Measurements from ENCODE around the gene TNNI3. TPM values are rescaled to one million over a fixed set of nuclear protein-coding genes. Genes with fewer than 3 reads are reported as not detected.

TNNI3 gene
- total and polyA plus RNA-seq, 9 of the 15 experiments (the other 6 are each of a cell fraction or from before 2014, with no cell fraction given), result 4.7 to 158 (median 42.0) TPM

DNA sequence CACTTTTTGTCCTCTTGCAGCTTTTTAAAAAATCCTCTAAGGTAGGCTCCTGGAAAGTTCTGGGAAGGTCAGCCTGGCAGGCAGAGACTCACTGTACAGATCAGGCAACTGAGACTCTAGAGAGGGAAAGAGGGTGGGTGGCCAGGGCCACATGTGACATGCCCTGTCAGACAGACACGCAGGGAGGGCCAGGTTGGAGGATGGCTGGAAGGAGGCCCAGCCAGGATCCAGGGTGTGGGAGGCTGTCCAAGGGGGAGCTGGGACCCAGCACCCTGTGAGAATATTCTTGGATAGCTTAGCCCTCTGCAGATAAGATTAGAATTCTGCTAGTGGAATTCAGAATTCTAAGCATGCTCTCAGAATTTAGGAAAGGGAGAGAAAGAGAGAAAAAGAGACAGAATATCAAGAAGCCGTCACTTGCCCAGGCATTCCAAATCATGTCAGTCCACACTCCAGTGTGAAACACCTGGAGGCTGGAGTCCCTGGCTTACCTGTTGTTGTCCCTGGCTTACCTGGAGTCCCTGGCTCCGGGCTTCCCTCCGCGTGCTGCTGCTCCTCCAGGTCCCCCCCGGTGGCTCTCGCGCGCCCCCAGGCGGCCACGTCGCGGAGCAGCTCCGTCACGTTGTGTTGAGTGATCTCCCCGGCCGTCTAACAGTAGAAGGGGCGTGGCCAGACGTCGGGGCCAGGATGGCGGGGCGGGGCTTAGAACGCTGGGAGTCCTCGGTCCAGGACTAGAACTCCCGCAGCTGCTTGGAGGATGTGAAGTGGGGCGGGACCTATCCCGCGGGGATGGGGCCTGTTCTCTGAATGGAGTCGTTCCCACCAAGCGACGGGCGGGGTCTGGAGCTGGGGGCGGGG is 2.8 kb upstream of the TNNI3 start (continued):
- TF ChIP-seq ZKSCAN3 (CRISPR knock-in tag; IDR thresholded peaks at IDR 0.05), result no peak
- TF ChIP-seq SMARCB1 (IDR thresholded peaks at IDR 0.05; ENCODE audit: insufficient read length, low read depth), result no peak
- no peak for TF ChIP-seq POLR3A (IDR thresholded peaks at IDR 0.05; ENCODE audit: borderline replicate concordance, extremely low read depth, insufficient read depth, insufficient read length)
- peak; percentile 44; the same call in 1 of the 2 replicates for TF ChIP-seq ARID1B (IDR thresholded peaks at IDR 0.05)
- no peak for TF ChIP-seq RBM39 (optimal IDR thresholded peaks at IDR 0.05; ENCODE audit: low read depth, low read length)
- 0 out of 2 replicates have a peak, but pooled peaks have one; percentile 49 for TF ChIP-seq HDAC2 (IDR thresholded peaks at IDR 0.05)
- TF ChIP-seq CBFA2T2 (conservative IDR thresholded peaks at IDR 0.05), result no peak
- TF ChIP-seq PPARD (CRISPR knock-in tag; IDR thresholded peaks at IDR 0.05), result no peak
- peak; percentile 90 for TF ChIP-seq BHLHE40 (IDR thresholded peaks at IDR 0.05; ENCODE audit: low read length)
- TF ChIP-seq, protein P1, sequence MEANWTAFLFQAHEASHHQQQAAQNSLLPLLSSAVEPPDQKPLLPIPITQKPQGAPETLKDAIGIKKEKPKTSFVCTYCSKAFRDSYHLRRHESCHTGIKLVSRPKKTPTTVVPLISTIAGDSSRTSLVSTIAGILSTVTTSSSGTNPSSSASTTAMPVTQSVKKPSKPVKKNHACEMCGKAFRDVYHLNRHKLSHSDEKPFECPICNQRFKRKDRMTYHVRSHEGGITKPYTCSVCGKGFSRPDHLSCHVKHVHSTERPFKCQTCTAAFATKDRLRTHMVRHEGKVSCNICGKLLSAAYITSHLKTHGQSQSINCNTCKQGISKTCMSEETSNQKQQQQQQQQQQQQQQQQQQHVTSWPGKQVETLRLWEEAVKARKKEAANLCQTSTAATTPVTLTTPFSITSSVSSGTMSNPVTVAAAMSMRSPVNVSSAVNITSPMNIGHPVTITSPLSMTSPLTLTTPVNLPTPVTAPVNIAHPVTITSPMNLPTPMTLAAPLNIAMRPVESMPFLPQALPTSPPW (CRISPR knock-in tag; IDR thresholded peaks at IDR 0.05), result peak; percentile 88
- TF ChIP-seq KDM2B (CRISPR knock-in tag; IDR thresholded peaks at IDR 0.05), result peak; percentile 87; the same call in 1 of the 2 replicates
- TF ChIP-seq, protein P2, sequence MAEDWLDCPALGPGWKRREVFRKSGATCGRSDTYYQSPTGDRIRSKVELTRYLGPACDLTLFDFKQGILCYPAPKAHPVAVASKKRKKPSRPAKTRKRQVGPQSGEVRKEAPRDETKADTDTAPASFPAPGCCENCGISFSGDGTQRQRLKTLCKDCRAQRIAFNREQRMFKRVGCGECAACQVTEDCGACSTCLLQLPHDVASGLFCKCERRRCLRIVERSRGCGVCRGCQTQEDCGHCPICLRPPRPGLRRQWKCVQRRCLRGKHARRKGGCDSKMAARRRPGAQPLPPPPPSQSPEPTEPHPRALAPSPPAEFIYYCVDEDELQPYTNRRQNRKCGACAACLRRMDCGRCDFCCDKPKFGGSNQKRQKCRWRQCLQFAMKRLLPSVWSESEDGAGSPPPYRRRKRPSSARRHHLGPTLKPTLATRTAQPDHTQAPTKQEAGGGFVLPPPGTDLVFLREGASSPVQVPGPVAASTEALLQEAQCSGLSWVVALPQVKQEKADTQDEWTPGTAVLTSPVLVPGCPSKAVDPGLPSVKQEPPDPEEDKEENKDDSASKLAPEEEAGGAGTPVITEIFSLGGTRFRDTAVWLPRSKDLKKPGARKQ (CRISPR knock-in tag; IDR thresholded peaks at IDR 0.05), result no peak
- TF ChIP-seq TEAD1 (CRISPR knock-in tag; IDR thresholded peaks at IDR 0.05), result 0 out of 4 replicates have a peak, but pooled peaks of 1 of the 2 experiments have one; percentile 39
- peak; percentile 59; the same call in 1 of the 2 replicates for TF ChIP-seq ZBTB7A (IDR thresholded peaks at IDR 0.05; ENCODE audit: borderline replicate concordance, control insufficient read depth, low read depth, low read length)
- peak; percentile 31; the same call in 1 of the 2 replicates for TF ChIP-seq HCFC1 (IDR thresholded peaks at IDR 0.05; ENCODE audit: low read depth, low read length)
- peak; percentile 78; the same call in 1 of the 2 replicates for TF ChIP-seq LCOR (CRISPR knock-in tag; IDR thresholded peaks at IDR 0.05)
- TF ChIP-seq, protein P3, sequence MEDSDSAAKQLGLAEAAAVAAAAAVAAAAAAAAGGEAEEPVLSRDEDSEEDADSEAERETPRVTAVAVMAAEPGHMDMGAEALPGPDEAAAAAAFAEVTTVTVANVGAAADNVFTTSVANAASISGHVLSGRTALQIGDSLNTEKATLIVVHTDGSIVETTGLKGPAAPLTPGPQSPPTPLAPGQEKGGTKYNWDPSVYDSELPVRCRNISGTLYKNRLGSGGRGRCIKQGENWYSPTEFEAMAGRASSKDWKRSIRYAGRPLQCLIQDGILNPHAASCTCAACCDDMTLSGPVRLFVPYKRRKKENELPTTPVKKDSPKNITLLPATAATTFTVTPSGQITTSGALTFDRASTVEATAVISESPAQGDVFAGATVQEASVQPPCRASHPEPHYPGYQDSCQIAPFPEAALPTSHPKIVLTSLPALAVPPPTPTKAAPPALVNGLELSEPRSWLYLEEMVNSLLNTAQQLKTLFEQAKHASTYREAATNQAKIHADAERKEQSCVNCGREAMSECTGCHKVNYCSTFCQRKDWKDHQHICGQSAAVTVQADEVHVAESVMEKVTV (CRISPR knock-in tag; IDR thresholded peaks at IDR 0.05), result peak; percentile 88
- TF ChIP-seq ESRRA (IDR thresholded peaks at IDR 0.05; ENCODE audit: borderline replicate concordance, low read depth), result 0 out of 2 replicates have a peak, but pooled peaks have one; percentile 37
- TF ChIP-seq PHF21A (IDR thresholded peaks at IDR 0.05; ENCODE audit: borderline replicate concordance, low read depth), result 0 out of 2 replicates have a peak, but pooled peaks have one; percentile 64
- 0 out of 4 replicates have a peak, but pooled peaks of 1 of the 2 experiments have one; percentile 61 for TF ChIP-seq SRF (CRISPR knock-in tag; IDR thresholded peaks at IDR 0.05)
- TF ChIP-seq, protein P4, sequence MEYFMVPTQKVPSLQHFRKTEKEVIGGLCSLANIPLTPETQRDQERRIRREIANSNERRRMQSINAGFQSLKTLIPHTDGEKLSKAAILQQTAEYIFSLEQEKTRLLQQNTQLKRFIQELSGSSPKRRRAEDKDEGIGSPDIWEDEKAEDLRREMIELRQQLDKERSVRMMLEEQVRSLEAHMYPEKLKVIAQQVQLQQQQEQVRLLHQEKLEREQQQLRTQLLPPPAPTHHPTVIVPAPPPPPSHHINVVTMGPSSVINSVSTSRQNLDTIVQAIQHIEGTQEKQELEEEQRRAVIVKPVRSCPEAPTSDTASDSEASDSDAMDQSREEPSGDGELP (CRISPR knock-in tag; IDR thresholded peaks at IDR 0.05; ENCODE audit: borderline replicate concordance), result peak; percentile 96
- no peak for TF ChIP-seq SRSF1 (IDR thresholded peaks at IDR 0.05; ENCODE audit: low read depth, low read length)
